WI38 (cell line): ENCODE results near the gene UPB1.
"Not testable (repeated sequence)": the region's sequence is repeated elsewhere in the genome, so short reads cannot be mapped to it uniquely, and the experiment has no call there.

ENCODE experiments used
- H3K4me3 ChIP-seq: 2 replicates; pipeline ENCODE4 v1.5.1; 2011; ENCODE audit warnings: low read depth, mild to moderate bottlenecking, control low read depth, low read length
- TF ChIP-seq, protein P1 (sequence below): IDR thresholded peaks from 2 replicates; pipeline ENCODE4 v1.5.1; 2012; ENCODE audit warnings: low read depth, mild to moderate bottlenecking, control low read depth, low read length

Gene UPB1

DNA sequence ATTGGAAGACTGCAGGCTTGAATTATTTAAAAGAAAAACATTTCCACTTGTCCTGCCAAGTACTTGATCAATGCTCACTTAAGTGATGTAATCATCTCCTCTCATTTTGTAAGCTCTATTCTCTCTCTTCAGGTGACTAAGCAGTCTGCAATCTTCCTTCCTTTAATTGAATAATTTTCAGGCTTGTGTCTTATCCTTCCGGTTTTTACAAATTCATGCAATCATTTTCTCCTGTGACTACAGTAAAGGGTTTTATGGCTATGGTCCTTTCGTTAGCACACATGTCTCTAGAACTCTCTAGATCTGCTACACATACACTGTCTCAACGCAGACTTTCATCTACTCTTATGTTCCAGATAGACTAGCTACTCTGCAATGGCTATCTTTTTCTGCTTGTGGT is 12.6 kb upstream of the UPB1 start:
- no peak overlapping the region for H3K4me3 ChIP-seq
- TF ChIP-seq, protein P1, sequence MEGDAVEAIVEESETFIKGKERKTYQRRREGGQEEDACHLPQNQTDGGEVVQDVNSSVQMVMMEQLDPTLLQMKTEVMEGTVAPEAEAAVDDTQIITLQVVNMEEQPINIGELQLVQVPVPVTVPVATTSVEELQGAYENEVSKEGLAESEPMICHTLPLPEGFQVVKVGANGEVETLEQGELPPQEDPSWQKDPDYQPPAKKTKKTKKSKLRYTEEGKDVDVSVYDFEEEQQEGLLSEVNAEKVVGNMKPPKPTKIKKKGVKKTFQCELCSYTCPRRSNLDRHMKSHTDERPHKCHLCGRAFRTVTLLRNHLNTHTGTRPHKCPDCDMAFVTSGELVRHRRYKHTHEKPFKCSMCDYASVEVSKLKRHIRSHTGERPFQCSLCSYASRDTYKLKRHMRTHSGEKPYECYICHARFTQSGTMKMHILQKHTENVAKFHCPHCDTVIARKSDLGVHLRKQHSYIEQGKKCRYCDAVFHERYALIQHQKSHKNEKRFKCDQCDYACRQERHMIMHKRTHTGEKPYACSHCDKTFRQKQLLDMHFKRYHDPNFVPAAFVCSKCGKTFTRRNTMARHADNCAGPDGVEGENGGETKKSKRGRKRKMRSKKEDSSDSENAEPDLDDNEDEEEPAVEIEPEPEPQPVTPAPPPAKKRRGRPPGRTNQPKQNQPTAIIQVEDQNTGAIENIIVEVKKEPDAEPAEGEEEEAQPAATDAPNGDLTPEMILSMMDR, result no peak

DNA sequence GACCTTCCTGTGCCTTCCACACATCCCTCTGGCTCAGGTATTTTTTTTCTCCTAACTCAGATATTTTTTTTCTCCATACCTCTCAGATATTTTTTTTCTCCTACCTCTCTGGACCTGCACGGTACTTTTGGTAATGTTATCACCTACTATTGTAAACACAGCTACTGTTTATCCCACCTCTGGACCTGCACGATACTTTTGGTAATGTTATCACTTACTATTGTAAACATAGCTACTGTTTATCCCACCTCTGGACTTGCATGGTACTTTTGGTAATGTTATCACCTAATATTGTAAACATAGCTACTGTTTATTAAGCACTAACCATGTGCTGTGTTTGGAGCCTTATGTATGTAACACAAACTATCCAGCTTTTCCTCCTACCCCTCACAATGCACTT is 12.1 kb upstream of the UPB1 start:
- TF ChIP-seq, protein P1, result no peak

DNA sequence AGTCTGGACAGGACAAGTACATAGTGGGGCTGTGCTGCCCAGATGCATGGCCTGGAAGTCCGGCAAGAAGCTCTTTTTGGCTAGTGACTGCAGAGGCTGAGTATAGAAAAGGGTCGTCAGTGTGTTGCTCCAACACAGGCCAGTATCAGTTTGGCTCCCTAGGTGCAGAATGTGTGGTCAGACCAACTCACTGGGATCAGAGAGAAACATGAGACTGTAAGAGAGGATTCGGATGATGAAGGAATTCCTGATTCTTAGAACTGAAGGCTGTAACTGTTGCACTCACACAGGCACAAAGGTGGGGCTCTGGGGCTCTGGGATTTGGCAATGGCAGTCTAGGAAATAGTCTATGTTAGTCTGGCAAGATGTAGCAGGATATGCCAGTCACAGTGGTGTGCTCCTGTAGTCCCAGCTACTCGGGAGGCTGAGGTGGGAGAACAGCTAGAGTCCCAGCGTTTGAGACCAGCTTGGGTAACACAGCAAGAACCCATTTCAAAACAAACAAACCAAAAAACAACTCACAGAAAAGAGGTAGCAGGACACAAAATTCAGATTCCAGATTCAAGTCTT is 11.1 kb upstream of the UPB1 start:
- H3K4me3 ChIP-seq, result no peak overlapping the region
- TF ChIP-seq, protein P1, result no peak

More for the DNA sequence above, 12.1 kb upstream of the UPB1 start:
- H3K4me3 ChIP-seq, result no peak overlapping the region

DNA sequence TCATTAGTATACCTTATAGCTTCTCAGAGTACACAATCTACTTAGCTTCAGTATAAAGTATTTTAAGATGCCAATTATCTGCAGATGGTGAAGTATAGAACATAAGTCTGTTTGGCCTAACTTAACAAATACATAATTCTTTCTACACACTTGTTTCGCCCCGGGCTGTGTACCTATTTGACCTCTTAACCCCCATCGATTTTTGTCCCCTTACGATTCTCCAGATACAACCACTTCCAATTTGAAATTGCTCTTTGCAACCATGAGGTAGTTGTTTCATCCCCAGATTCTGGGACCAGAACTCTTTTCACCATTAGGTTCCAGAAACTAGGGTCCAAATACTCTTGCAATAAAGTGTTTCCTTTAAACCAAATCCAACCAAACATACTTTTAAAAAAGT is 10.0 kb upstream of the UPB1 start:
- no peak overlapping the region for H3K4me3 ChIP-seq
- TF ChIP-seq, protein P1, result no peak

DNA sequence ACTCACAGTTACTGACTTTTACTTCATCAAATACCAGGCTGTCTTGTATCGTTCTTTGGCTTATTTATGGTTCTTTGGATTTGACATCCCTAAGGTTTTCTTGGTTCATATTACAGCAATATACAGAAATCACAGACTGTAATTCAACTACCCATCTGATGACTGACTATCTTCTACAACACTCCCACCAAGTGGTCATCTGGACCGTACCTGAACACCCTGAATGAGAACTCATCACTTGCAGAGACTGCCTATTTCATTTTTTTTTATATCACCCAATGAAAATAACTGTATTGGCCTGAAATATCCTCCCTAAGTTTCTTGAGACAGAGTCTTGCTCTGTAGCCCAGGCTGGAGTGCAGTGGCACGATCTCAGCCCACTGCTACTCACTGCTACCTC is 9.5 kb upstream of the UPB1 start:
- TF ChIP-seq, protein P1, result no peak

DNA sequence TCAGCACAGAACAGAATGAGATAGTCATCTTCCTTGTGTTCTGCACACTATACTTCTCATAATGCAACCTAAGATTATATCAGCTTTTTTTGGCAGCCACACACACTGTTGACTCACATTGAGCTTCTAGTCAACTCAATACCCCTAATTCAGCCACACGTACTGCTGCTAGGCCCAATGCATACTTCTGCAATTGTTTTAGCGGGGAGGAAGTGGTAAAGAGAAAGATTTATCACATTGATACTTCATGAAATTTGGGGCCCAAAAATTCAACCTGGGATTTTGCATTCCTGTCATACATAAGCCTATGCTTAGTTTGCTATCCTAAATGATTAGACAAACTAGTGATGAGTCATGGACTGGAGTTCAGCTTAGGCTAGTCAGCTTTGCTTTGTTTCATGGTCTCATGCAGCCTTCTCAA is 8.6 kb upstream of the UPB1 start:
- no peak overlapping the region for H3K4me3 ChIP-seq
- TF ChIP-seq, protein P1, result no peak

More for the DNA sequence above, 9.5 kb upstream of the UPB1 start:
- H3K4me3 ChIP-seq, result no peak overlapping the region

DNA sequence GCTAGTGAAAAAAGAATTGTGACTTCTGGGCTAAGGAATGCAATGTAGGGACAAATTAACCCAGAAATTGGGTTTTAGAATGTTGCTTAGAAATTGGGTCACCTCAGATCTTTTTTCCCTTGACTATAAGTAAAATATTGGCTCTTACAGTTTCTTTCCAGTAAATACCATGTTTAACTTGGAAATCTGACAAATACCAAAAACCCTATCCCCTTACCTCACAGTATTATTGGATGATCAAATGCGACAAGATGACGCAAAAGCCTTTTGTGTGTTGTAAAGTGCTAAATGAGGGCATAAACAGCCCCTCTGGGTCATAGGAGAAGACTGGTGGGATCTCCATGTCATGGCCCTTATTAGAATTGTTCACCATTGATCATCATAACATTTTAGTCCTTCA is 6.1 kb upstream of the UPB1 start:
- H3K4me3 ChIP-seq, result no peak overlapping the region
- TF ChIP-seq, protein P1, result no peak

DNA sequence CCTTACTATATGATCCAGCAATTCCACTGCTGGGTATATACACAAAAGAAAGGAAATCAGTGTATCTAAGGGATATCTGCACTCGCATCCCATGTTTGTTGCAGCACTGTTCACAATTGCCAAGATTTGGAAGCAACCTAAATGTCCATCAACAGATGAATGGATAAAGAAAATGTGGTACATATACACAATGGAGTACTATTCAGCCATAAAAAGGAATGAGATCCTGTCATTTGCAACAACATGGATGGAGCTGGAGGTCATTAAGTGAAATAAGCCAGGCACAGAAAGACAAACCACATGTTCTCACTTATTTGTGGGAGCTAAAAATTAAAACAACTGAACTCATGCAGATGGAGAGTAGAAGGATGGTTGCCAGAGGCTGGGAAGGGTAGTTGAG is 5.7 kb upstream of the UPB1 start:
- H3K4me3 ChIP-seq, result not testable (repeated sequence)
